Measurements from ENCODE around the gene FAM120B.

- TF ChIP-seq CTCF (IDR thresholded peaks at IDR 0.05) (no peak), POLR2A (IDR thresholded peaks at IDR 0.05) (no peak)
Measured at GRCh38 chr6:170456334-170456733, 149.8 kb downstream of the FAM120B start.
